ENCODE data around the gene MAG. TPM values are rescaled to one million over a fixed set of nuclear protein-coding genes. Genes with fewer than 3 reads are reported as not detected.

The MAG gene, protein sequence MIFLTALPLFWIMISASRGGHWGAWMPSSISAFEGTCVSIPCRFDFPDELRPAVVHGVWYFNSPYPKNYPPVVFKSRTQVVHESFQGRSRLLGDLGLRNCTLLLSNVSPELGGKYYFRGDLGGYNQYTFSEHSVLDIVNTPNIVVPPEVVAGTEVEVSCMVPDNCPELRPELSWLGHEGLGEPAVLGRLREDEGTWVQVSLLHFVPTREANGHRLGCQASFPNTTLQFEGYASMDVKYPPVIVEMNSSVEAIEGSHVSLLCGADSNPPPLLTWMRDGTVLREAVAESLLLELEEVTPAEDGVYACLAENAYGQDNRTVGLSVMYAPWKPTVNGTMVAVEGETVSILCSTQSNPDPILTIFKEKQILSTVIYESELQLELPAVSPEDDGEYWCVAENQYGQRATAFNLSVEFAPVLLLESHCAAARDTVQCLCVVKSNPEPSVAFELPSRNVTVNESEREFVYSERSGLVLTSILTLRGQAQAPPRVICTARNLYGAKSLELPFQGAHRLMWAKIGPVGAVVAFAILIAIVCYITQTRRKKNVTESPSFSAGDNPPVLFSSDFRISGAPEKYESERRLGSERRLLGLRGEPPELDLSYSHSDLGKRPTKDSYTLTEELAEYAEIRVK
- under 1 TPM; 0.11 to 0.39 TPM for total RNA-seq

DNA sequence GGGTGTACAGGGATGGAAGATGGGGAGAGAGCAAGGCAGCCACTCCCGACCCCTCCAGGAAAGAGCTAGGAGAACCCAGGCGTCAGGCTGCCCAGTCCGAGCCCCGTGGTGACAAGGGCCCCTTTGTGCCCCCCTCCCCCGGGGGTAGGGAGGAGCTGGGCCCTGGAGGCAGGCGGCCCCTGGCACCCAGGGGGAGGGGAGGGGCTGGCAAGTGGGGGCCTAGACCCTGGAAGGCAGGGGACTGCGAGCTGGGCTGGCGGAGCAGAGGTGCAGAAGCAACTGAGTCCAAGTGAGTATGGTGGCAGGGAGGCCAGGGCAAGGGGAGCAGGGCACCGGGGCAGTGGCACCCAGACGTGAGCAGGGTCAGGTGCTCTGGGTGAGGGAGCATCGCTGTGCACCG, at the start of gene MAG:
TSS of gene MAG (plus strand) at position 246 of the 400 bp plus-strand sequence. CDS start 3,248 bp downstream, outside the sequence.
- no peaks in the 10 kb centered on the region for H3K36me3 Mint-ChIP-seq
- no peak for ATAC-seq (ENCODE audit: low read depth)
- peaks cover 3% of the 10 kb centered on the region for H3K27me3 Mint-ChIP-seq
- peaks cover 7% of the 10 kb centered on the region for H3K4me1 Mint-ChIP-seq
- no peak within 1 kb of the TSS for H3K27ac Mint-ChIP-seq
- no peak within 1 kb of the TSS for H3K4me3 Mint-ChIP-seq
- DNase-seq, result no peak
- POLR2A ChIA-PET, result no interaction called here
- no peaks in the 10 kb centered on the region for H3K9me3 Mint-ChIP-seq

DNA sequence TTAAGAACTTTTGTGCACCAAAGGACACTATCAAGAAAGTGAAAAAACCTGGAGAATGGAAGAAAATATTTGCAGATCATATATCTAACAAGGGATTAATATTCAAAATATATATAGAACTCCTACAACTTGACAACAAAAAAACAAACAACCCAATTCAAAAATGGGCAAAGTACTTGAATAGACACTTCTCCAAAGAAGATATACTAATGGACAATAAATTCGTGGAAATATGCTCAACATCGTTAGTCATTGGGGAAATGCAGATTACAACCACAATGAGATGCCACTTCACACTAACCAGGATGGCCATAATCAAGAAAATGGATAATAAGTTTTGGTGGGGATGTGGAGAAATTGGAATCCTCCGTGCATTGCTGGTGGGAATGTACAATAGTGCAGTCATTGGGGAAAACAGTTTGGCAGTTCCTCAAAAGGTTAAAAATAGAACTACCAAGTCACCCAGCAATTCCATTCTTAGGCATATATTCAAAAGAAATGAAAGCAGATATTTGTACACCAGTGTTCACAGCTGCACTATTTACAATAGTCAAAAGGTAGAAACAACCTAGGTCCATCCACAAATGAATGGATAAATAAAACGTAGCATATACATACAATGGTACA, 45.4 kb upstream of the MAG start:
- ATAC-seq (ENCODE audit: low read depth) (no peak), DNase-seq (no peak)
- H3K27ac Mint-ChIP-seq, result no peak overlapping the region
- H3K27me3 Mint-ChIP-seq, result peaks cover 15% of the 10 kb centered on the region
- H3K4me1 Mint-ChIP-seq, result peaks cover 17% of the 10 kb centered on the region
- peaks cover 14% of the 10 kb centered on the region for H3K9me3 Mint-ChIP-seq
- POLR2A ChIA-PET, result no interaction called here
- H3K4me3 Mint-ChIP-seq, result peak overlapping the region; percentile 14
- peaks cover 14% of the 10 kb centered on the region for H3K36me3 Mint-ChIP-seq

DNA sequence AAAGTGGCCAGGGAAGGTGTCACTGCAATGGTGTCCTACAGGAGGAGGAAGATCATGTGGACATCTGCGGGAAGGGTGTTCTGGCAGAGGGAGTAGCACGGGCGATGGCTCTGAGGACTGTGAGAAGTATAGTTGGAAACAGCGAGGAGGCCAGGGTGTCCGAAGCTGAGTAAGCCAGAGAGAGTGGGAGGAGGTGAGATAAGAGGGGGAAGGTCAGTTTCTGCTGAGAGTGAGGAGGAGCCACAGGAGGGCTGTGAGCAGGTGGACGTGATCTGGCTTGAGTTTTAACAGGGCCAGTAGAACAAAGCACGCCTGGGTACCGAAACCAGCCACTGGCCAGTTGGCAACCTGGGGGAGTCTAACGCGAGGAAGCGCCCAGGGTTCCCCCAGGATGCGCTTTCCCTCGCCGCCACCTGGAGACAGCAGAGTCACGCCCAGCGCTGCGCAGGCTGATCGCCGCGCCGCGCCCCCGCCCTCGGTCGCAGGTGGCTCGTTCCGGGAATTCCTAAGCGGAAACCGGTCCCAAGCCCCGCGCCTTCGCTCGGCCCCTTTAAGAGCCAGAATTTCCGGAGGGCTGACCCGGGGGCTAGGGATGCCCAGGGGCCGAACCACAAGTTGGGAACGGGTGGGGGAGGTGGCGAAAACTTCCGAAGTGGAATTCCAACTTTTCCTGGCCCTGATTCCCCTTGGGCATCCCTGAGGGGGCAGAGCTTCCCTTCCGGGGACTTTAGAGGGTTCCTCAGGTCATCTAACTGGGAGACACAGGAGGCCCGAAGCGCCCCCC, 44.2 kb upstream of the MAG start:
- Mint-ChIP-seq H3K27me3 (peaks cover 15% of the 10 kb centered on the region), H3K36me3 (peaks cover 12% of the 10 kb centered on the region), H3K27ac (peak overlapping the region; percentile 92), H3K4me1 (peaks cover 17% of the 10 kb centered on the region), H3K9me3 (peaks cover 9% of the 10 kb centered on the region), H3K4me3 (peak overlapping the region; percentile 93)
- DNase-seq (peak; percentile 70), ATAC-seq (ENCODE audit: low read depth) (peak; percentile 31)
- POLR2A ChIA-PET, result no interaction called here

DNA sequence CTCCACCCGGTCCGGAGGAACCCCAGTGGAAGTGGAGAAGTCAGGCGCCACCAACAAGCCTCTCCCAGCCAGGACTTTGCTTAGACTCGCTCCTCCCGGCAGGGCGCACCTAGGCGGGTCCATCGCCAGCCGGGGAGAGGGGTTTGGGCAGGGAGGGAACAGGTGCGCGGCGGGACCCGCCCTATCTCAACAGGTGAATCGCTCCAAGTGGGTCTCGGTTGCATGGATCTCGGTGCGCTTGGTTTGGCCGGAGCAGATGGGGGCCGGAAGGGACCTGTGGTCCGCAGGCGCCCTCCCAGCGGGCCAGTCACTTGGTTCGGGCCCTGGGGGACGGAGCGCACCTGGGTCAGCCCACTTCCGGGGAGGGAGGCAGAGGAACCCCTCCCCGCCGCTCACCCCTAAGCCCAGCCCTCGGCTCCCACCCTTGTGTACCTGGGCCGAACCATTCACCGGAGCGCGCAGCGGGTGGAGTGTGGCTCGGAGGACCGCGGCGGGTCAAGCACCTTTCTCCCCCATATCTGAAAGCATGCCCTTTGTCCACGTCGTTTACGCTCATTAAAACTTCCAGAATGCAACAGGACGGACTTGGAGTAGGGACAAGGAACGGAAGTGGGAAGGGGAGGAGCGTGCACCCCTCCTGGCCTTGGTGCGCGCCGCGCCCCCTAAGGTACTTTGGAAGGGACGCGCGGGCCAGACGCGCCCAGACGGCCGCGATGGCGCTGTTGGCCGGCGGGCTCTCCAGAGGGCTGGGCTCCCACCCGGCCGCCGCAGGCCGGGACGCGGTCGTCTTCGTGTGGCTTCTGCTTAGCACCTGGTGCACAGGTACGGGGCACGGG, 43.4 kb upstream of the MAG start, which contains the start of gene LSR:
TSS of gene LSR (plus strand) at position 693 of the 836 bp plus-strand sequence. CDS start at position 714, 21 bp downstream.
- H3K9me3 Mint-ChIP-seq, result peaks cover 8% of the 10 kb centered on the region
- DNase-seq, result peak; percentile 82

DNA sequence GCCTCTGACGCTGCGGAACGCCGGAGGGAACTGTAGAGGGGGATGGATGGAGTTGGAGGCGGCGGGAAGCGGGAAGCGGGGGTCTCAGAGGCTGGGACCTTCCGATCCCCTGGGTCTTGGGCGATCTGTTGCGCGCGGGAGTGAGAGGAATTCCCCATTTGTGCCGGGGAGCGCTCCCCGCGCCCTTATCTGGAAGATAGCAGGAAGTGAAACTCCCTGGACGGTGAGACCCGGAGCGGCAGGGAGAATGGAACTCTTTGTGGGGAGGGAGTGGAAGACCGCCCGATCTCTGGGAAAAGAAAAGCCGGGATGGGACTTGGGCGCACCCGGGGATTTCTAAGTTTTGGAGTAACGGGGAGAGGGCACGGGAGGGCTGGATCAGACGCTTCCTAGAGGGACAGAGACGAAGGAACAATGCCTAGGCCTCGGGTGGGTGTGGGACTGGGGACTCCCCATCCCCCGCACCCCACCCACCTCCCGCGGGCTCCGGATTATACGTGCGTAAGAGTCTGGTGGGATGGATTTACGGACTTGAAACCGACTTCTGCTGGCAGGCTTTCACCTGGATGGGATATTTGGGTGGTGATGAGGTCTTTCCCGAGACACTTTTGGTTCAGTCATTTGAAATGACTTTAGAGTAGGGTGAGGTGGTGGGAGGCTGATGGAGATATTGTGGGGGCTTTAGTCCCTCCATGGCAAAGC, 42.7 kb upstream of the MAG start:
- H3K4me1 Mint-ChIP-seq, result peaks cover 17% of the 10 kb centered on the region
- DNase-seq, result no peak
- peak overlapping the region; percentile 92 for H3K27ac Mint-ChIP-seq
- peaks cover 8% of the 10 kb centered on the region for H3K27me3 Mint-ChIP-seq
- POLR2A ChIA-PET, result no interaction called here
- H3K4me3 Mint-ChIP-seq, result peak overlapping the region; percentile 93
- ATAC-seq (ENCODE audit: low read depth), result no peak
- H3K9me3 Mint-ChIP-seq, result peaks cover 4% of the 10 kb centered on the region
- peaks cover 7% of the 10 kb centered on the region for H3K36me3 Mint-ChIP-seq

More for the DNA sequence above, 43.4 kb upstream of the MAG start, which contains the start of gene LSR:
- H3K36me3 Mint-ChIP-seq, result peaks cover 8% of the 10 kb centered on the region
- peak within 1 kb of the TSS; percentile 92 for H3K27ac Mint-ChIP-seq
- H3K27me3 Mint-ChIP-seq, result peaks cover 12% of the 10 kb centered on the region
- H3K4me3 Mint-ChIP-seq, result peak within 1 kb of the TSS; percentile 93
- ATAC-seq (ENCODE audit: low read depth), result peak; percentile 94
- POLR2A ChIA-PET, result no interaction called here
- H3K4me1 Mint-ChIP-seq, result peaks cover 17% of the 10 kb centered on the region

DNA sequence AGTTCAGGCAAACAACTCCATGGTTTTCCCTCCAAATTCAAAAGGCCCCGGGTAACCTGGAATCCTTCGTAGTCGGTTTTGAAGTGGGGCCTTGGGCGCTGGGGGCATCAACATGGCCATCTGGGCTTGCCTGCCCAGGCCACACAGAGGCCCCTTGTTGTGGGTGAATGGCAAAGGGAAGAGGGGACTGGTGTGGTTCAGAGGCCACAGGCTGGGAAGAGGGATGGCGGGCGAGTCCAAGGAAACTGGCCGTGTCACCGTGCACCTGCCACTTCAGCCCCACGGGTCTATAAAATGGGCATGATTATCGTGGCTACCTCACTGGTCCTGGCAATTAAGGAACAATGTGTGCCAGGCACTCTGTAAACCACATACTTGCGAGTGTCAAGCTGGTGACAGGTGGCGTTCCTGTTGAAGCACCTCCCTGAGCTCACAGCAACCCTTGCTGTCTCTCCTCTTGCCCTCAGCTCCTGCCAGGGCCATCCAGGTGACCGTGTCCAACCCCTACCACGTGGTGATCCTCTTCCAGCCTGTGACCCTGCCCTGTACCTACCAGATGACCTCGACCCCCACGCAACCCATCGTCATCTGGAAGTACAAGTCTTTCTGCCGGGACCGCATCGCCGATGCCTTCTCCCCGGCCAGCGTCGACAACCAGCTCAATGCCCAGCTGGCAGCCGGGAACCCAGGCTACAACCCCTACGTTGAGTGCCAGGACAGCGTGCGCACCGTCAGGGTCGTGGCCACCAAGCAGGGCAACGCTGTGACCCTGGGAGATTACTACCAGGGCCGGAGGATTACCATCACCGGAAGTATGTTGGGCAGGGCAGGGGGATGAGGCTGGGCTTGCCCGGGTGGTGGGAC, 41.9 kb upstream of the MAG start:
- ATAC-seq (ENCODE audit: low read depth), result no peak
- no peaks in the 10 kb centered on the region for H3K9me3 Mint-ChIP-seq
- peaks cover 8% of the 10 kb centered on the region for H3K36me3 Mint-ChIP-seq
- H3K4me1 Mint-ChIP-seq, result peaks cover 17% of the 10 kb centered on the region
- H3K27me3 Mint-ChIP-seq, result peaks cover 8% of the 10 kb centered on the region
- H3K4me3 Mint-ChIP-seq, result peak overlapping the region; percentile 93
- peak overlapping the region; percentile 83 for H3K27ac Mint-ChIP-seq
- POLR2A ChIA-PET, result interaction anchor here (1.5 kb wide), 1 partner anchor 11 kb away, joined by 3 read pairs; no protein-coding TSS in a partner anchor
- peak; percentile 27 for DNase-seq

DNA sequence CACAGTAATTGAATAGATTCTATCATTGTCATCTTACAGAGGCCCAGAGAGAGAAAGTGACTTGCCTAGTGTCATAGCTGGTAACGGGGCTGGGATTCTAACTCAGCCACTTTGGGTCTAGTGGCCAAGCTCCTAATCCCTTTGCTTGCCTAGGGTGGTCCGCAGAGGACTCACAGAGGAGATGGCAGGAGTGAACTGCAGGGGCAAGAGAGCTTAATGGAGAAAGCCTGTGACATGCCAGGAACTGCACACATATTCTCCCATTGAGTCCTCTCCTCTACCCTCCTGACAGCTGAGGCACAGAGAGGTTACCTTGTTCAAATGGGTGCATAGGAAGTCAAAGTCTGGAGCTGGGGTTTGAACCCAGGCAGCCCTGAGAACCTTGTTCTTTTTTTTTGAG, 40.5 kb upstream of the MAG start:
- POLR2A ChIA-PET, result interaction anchor here (0.8 to 1.5 kb wide), 3 partner anchors 10 to 98 kb away, joined by 3 read pairs; no protein-coding TSS in a partner anchor

DNA sequence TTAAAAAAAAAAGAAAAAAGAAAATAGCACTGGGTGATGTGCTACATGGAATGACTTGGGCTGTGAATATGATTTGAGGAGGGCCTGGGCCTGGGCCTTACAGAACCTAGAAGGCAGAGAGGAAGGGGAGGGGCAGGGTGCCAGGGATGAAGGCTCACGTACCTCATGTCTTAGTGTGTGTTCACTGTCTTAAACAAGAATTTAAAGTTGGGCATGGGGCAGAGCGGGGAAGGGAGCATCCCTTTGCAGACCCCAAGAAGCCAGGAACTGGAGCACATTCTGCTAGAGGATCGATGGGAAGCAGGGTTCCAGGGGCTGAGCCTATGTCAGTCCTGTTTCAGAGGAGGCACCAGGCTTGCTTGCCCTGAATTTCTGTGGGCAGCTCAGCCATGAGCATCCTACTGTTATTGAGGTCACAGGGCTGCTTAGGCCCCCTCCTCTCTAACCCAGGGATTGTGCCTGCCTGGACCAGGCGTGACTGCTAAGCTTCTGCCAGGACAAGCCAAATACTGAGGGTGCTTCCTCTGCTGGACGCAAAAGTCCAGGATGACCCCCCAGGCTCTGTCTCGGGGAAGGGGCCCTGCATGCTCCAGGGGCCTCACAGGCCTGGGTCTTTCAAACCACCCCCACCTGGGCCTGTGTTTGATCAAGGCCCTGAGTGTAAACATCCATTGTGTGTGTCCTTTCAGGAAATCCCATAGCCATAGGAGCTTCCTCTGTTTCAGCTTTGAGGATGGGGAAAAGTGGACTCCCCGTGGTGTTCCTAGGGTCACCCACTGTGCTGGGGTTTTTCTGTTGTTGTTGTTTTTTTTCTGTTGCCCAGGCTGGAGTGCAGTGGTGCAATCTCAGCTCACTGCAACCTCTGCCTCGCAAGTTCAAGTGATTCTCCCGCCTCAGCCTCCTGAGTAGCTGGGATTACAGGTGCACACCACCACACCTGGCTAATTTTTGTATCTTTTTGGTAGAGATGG, 38.4 kb upstream of the MAG start:
- DNase-seq, result no peak
- H3K4me3 Mint-ChIP-seq, result no peak overlapping the region
- H3K36me3 Mint-ChIP-seq, result peaks cover 14% of the 10 kb centered on the region
- H3K27me3 Mint-ChIP-seq, result no peaks in the 10 kb centered on the region
- H3K9me3 Mint-ChIP-seq, result no peaks in the 10 kb centered on the region
- ATAC-seq (ENCODE audit: low read depth), result no peak
- H3K27ac Mint-ChIP-seq, result no peak overlapping the region
- POLR2A ChIA-PET, result interaction anchor here (1.1 kb wide), 1 partner anchor 11 kb away, joined by 4 read pairs; no protein-coding TSS in a partner anchor
- peaks cover 22% of the 10 kb centered on the region for H3K4me1 Mint-ChIP-seq

More for the DNA sequence above, 40.5 kb upstream of the MAG start:
- H3K9me3 Mint-ChIP-seq, result no peaks in the 10 kb centered on the region
- H3K4me3 Mint-ChIP-seq, result no peak overlapping the region
- peak; percentile 4 for DNase-seq
- H3K36me3 Mint-ChIP-seq, result peaks cover 14% of the 10 kb centered on the region
- H3K27me3 Mint-ChIP-seq, result peaks cover 4% of the 10 kb centered on the region
- H3K27ac Mint-ChIP-seq, result no peak overlapping the region
- ATAC-seq (ENCODE audit: low read depth), result no peak
- H3K4me1 Mint-ChIP-seq, result peaks cover 16% of the 10 kb centered on the region

DNA sequence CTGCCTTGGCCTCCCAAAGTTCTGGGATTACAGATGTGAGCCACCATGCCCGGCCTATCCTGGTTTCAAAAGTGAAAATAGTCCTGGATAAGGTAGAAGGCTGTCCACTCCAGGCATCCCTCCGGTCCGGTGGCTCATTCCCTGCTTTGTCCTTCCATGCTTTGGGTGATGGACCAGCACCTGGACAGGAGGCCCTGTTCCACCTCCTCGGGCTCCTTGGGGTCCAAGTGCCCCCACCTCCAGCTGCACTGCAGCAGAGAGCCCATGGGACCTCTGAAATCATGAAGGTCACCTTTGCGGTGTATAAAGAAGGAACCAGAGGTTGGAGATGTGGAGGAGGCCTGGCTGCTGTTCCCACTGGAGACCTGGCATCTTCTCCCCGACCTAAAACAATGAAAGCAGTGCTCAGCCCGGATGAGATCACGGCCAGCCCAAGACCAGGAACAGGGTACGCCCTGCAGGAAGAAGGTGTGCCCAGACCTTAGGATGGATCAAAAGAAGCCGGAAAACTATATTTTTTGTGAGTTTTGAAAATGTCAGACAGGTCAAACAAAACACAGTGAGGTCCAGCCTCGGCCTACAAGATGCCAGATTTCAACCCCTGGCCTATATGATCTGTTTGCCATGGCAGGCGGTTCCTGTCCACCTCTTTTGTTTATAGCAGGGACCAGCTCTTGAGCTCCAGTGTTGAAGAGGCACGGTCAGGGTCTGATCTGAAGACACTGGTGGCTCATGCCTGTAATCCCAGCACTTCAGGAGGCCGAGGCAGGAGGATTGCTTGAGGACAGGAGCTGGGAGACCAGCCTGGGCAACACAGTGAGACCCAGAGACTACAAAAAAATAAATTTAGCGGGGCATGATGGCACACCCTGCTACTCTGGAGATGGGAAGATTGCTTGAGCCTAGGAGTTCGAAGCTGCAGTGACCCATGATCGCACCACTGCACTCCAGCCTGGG, 37.3 kb upstream of the MAG start:
- DNase-seq (no peak), ATAC-seq (ENCODE audit: low read depth) (no peak)
- Mint-ChIP-seq H3K36me3 (peaks cover 14% of the 10 kb centered on the region), H3K9me3 (no peaks in the 10 kb centered on the region), H3K27me3 (no peaks in the 10 kb centered on the region), H3K4me3 (no peak overlapping the region), H3K27ac (no peak overlapping the region), H3K4me1 (peaks cover 18% of the 10 kb centered on the region)
- POLR2A ChIA-PET, result interaction anchor here (1.1 kb wide), 1 partner anchor 10 kb away, joined by 4 read pairs; no protein-coding TSS in a partner anchor

All from activated naive CD8-positive, alpha-beta T cell treated with anti-CD3 and anti-CD28 coated beads, Interleukin-2, amount 10 ng/mL, durations not matched to agents 7 days and 5 days (primary cell).